ENCODE results near the gene CHRNA10.
"Not testable (repeated sequence)": the region's sequence is repeated elsewhere in the genome, so short reads cannot be mapped to it uniquely, and the experiment has no call there.

DNA sequence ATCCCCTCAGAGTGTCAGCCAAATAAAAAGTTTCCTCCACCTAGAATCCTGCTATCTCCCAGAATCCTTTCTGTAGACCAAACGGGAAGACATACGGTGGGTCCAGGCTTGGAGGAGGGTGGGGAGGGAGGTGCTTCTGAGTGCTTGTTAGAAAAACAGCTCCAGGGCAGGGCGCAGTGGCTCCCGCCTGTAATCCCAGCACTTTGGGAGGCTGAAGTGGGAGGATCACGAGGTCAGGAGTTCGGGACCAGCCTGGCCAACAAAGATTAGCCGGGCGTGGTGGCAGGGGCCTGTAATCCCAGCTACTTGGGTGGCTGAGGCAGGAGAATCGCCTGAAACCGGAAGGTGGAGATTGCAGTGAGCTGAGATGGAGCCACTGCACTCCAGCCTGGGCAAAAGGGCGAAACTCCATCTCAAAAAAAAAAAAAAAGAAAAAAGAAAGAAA lies 28.1 kb downstream of the CHRNA10 start:
- TF ChIP-seq POLR2A (IDR thresholded peaks at IDR 0.05; ENCODE audit: low read length); GATA1 (IDR thresholded peaks at IDR 0.05; ENCODE audit: low read depth, low read length): not testable (repeated sequence)

All from erythroblast (primary cell).